ENCODE results near the gene CMTR1. TPM values are rescaled to one million over a fixed set of nuclear protein-coding genes. Genes with fewer than 3 reads are reported as not detected.

The CMTR1 gene
- total and polyA plus RNA-seq, 8 donors = 13.4 to 31.0 (median 17.2) TPM

DNA sequence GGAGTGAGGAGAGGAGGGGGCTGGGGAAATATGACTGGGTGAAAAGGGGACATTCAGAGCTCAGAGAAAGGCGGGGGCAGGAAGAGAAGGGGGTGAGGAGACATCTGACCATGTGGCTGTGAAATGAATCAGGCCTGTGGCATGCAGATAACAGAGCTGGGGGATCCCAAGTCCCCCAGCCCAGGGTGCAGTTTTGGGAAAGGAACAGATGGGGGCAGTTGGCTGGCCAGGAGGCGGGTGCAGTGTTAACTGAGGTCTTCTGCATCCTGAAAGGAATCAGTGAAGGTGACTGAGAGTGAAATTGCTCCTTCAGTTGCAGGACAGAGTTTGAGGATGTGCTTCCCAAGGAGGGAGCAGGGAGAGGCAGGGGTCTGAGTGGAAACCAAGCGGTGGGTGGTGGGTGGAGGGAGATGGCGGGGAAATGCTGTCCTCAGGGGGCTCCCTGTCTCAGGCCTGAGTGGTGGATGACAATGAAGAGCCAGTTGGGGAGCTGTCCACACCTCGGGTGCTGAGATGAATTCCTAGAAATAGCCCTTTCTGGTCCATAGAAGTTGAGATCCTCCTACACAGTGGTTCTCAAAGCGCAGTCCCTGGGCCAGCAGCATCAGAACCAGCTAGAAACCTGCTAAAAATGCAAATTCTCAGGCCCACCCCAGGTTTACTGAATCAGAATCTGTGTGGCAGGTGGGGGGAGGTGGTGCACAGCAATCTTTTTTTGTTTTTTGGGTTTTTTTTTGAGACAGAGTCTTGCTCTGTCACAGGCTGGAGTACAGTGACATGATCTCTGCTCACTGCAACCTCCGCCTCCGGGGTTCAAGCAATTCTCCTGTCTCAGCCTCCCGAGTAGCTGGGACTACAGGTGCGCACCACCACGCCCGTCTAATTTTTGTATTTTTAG lies 92.7 kb downstream of the CMTR1 start:
- 68 to 77% methylated on average over 12 of the region's 12 CpGs for WGBS, 2 donors
- DNase-seq (no peak), ATAC-seq (no peak), FAIRE-seq (no peak)
- H3K27me3 ChIP-seq = peaks cover 0 to 5% (median 0%) of the 10 kb centered on the region in 4 donors
- no peaks in the 10 kb centered on the region for H3K4me1 ChIP-seq
- H3K36me3 ChIP-seq = no peaks in the 10 kb centered on the region
- TF ChIP-seq, protein P1, sequence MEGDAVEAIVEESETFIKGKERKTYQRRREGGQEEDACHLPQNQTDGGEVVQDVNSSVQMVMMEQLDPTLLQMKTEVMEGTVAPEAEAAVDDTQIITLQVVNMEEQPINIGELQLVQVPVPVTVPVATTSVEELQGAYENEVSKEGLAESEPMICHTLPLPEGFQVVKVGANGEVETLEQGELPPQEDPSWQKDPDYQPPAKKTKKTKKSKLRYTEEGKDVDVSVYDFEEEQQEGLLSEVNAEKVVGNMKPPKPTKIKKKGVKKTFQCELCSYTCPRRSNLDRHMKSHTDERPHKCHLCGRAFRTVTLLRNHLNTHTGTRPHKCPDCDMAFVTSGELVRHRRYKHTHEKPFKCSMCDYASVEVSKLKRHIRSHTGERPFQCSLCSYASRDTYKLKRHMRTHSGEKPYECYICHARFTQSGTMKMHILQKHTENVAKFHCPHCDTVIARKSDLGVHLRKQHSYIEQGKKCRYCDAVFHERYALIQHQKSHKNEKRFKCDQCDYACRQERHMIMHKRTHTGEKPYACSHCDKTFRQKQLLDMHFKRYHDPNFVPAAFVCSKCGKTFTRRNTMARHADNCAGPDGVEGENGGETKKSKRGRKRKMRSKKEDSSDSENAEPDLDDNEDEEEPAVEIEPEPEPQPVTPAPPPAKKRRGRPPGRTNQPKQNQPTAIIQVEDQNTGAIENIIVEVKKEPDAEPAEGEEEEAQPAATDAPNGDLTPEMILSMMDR (IDR thresholded peaks at IDR 0.05) = no peak
- no peaks in the 10 kb centered on the region for H3K9me3 ChIP-seq
- no peak overlapping the region for H3K27ac ChIP-seq
- intact Hi-C loops (cut with DNase I) = no loop called here
- H3K4me3 ChIP-seq = no peak overlapping the region

DNA sequence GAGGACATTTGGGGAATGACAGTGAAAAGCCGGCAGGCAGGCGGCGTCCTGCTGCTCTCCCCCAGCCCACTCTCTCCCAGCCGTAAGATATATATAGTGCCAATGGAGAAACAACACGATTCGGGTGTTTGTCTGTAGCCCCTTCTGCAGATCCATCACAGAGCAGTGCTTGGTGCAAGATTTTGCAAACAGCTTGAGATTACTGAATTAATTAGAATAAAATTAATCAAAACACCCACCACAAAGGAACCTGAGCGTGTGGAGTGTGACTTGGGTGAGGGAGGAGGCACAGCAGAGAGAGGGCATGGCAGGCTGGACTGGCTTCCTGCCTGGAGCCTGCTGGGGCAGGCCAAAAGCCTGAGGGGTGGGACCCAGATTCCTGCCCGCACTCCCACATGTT lies 95.5 kb downstream of the CMTR1 start:
- ATAC-seq = no peak
- DNase-seq = no peak
- peaks cover 0 to 5% (median 0%) of the 10 kb centered on the region in 4 donors for H3K27me3 ChIP-seq
- H3K27ac ChIP-seq = no peak overlapping the region
- TF ChIP-seq, protein P1 (IDR thresholded peaks at IDR 0.05) = no peak
- no peaks in the 10 kb centered on the region for H3K36me3 ChIP-seq
- no peaks in the 10 kb centered on the region for H3K9me3 ChIP-seq
- no peak for FAIRE-seq
- intact Hi-C loops (cut with DNase I) = no loop called here
- 46 to 55% methylated on average over 8 of the region's 8 CpGs for WGBS, 2 donors
- no peak overlapping the region for H3K4me3 ChIP-seq
- no peaks in the 10 kb centered on the region for H3K4me1 ChIP-seq

DNA sequence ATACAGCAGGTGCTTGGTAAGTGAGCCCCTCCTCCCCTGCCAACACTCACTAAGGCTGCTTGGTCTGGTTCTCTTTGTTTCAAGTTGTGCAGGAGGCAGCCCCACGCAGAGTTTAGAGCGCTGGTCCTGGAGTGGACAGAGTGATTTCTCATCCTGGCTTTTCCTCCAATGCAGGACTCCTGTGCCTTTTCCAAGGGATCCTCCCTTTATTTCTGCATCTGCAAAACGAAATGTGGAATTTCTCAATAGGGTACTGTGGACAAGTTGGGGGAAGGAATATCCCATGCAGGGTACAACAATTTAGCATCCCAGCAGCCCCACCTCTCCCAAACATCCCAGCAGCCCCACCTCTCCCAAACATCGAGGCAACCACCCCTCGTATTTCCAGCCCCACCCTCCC lies 97.3 kb downstream of the CMTR1 start:
- Histone ChIP-seq H3K4me3 (no peak overlapping the region), H3K27ac (no peak overlapping the region), H3K9me3 (no peaks in the 10 kb centered on the region), H3K27me3 (peaks cover 0 to 8% (median 0%) of the 10 kb centered on the region in 4 donors), H3K36me3 (no peaks in the 10 kb centered on the region), H3K4me1 (no peaks in the 10 kb centered on the region)
- no peak for ATAC-seq
- DNase-seq = no peak
- WGBS, 2 donors = 30 to 36% methylated on average over 5 of the region's 5 CpGs
- intact Hi-C loops (cut with DNase I) = no loop called here
- TF ChIP-seq, protein P1 (IDR thresholded peaks at IDR 0.05) = no peak
- no peak for FAIRE-seq

DNA sequence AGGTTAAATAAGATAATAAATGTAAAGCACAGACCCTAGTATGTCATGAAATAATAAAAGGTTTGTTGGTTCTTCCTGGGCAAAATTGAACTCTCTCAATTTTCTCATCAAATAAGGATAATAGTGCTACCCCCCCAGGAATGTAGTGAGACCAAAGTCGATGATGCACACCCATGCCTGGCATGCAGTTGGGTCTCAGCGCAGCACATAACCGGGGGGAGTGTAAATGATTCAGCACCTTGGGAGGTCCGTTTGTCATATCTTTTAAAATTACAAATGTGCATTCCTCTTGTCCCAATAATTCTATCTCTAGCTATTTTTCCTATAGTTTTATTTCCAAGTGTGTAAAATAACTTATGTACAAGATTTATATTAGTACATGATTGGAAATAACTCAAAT lies 98.0 kb downstream of the CMTR1 start:
- Histone ChIP-seq H3K27ac (no peak overlapping the region), H3K4me1 (no peaks in the 10 kb centered on the region), H3K9me3 (no peaks in the 10 kb centered on the region), H3K27me3 (peaks cover 0 to 13% (median 3%) of the 10 kb centered on the region in 4 donors), H3K4me3 (no peak overlapping the region), H3K36me3 (no peaks in the 10 kb centered on the region)
- no peak for ATAC-seq
- DNase-seq = no peak
- TF ChIP-seq, protein P1 (IDR thresholded peaks at IDR 0.05) = no peak
- intact Hi-C loops (cut with DNase I) = no loop called here
- WGBS, 2 donors = 65 to 68% methylated on average over 4 of the region's 4 CpGs
- FAIRE-seq = no peak

Other genes with a start within 250 kb of the CMTR1 start
- 1 to 10 TPM; 5.1 to 9.0 (median 6.3) TPM for gene TBC1D22B, start 175.4 kb upstream of the CMTR1 start, total RNA-seq
- gene TBC1D22B, start 175.4 kb upstream of the CMTR1 start, polyA plus RNA-seq = 1 to 10 TPM; 4.3 to 6.6 TPM
- gene TMEM217, start 175.1 kb upstream of the CMTR1 start, total RNA-seq = 1 to 10 TPM in 3 of 6 donors, under 1 TPM in 3; 0.19 to 2.1 (median 0.94) TPM
- gene TMEM217, start 175.1 kb upstream of the CMTR1 start, polyA plus RNA-seq = 1 to 10 TPM; 1.4 to 1.7 TPM
- 1 to 10 TPM; 3.9 to 8.2 (median 5.5) TPM for gene RNF8, start 79.2 kb upstream of the CMTR1 start, total RNA-seq
- gene RNF8, start 79.2 kb upstream of the CMTR1 start, polyA plus RNA-seq = 1 to 10 TPM; 5.8 to 8.5 TPM
- gene CCDC167, start 66.7 kb downstream of the CMTR1 start, total RNA-seq = 10 to 100 TPM in 1 of 6 donors, 1 to 10 TPM in 5; 4.3 to 11.5 (median 5.5) TPM
- gene CCDC167, start 66.7 kb downstream of the CMTR1 start, polyA plus RNA-seq = 10 to 100 TPM; 12.1 to 12.4 TPM

Data from pancreas (tissue), 10 donors.